CD4-positive, alpha-beta memory T cell (primary cell): ENCODE measurements around the gene SUFU. TPM values are rescaled to one million over a fixed set of nuclear protein-coding genes. Genes with fewer than 3 reads are reported as not detected.
A peak's percentile ranks its signal among the peaks of the same experiment; 100 is the strongest.

Source experiments
- CTCF ChIA-PET: fragments of 350-600 bp; sonication (Branson Sonifier 250); formaldehyde crosslinking; loops from one replicate; lab custom pipeline; 2021; ENCODE audit warnings: inconsistent platforms; ENCODE audit not compliant: partially characterized antibody; lab: Charles Lee
- POLR2A ChIA-PET: fragments of 350-600 bp; sonication (Branson Sonifier 250); formaldehyde crosslinking; loops from one replicate; lab custom pipeline; 2021; ENCODE audit not compliant: partially characterized antibody; lab: Charles Lee
- DNase-seq, 5 donors: peaks; one replicate each; pipeline versions ENCODE4 v3.0.0 to v3.0.0-alpha.2; 2020 to 2022; ENCODE audit warnings: mixed read lengths in 1 of 5
- H3K27ac ChIP-seq: one replicate; pipeline ENCODE4 v1.7.0; 2013; ENCODE audit warnings: low read depth, low read length
- H3K27me3 ChIP-seq: 2 replicates; pipeline ENCODE4 v1.7.0; 2013; ENCODE audit warnings: mild to moderate bottlenecking, low read length, moderate library complexity; ENCODE audit not compliant: insufficient read depth
- H3K36me3 ChIP-seq: 2 replicates; pipeline ENCODE4 v1.7.0; 2013; ENCODE audit warnings: mild to moderate bottlenecking, low read length, moderate library complexity; ENCODE audit not compliant: insufficient read depth
- H3K4me1 ChIP-seq: 2 replicates; pipeline ENCODE4 v1.7.0; 2013; ENCODE audit warnings: mild to moderate bottlenecking, low read length, moderate library complexity; ENCODE audit not compliant: insufficient read depth
- H3K4me3 ChIP-seq, 2 donors: one replicate each; pipeline ENCODE4 v1.7.0; 2013; ENCODE audit warnings: low read length in 2 of 2, mild to moderate bottlenecking in 1 of 2
- H3K9me3 ChIP-seq, 2 donors: one replicate each; pipeline ENCODE4 v1.7.0; 2013; ENCODE audit warnings: low read length in 2 of 2, control low read depth in 1 of 2; ENCODE audit not compliant: control insufficient read depth in 1 of 2
- H3K27ac Mint-ChIP-seq, 7 donors: one replicate each; pipeline ENCODE4 v1.8.0; 2020 to 2021; ENCODE audit warnings: mixed read lengths in 7 of 7, mild to moderate bottlenecking in 6 of 7, inconsistent platforms in 3 of 7, moderate library complexity in 3 of 7
- H3K27me3 Mint-ChIP-seq, 2 donors: one replicate each; pipeline ENCODE4 v1.8.0; 2020 to 2021; ENCODE audit warnings: mixed read lengths in 2 of 2
- H3K36me3 Mint-ChIP-seq, 2 donors: one replicate each; pipeline ENCODE4 v1.8.0; 2020 to 2021; ENCODE audit warnings: mixed read lengths in 2 of 2, inconsistent platforms in 1 of 2, mild to moderate bottlenecking in 1 of 2
- H3K4me1 Mint-ChIP-seq, 4 donors: one replicate each; pipeline ENCODE4 v1.8.0; 2020 to 2021; ENCODE audit warnings: mixed read lengths in 4 of 4, mild to moderate bottlenecking in 1 of 4
- H3K4me3 Mint-ChIP-seq, 8 donors: one replicate each; pipeline ENCODE4 v1.8.0; 2020 to 2021; ENCODE audit warnings: mixed read lengths in 8 of 8, mild to moderate bottlenecking in 7 of 8, moderate library complexity in 6 of 8, inconsistent platforms in 3 of 8
- H3K9me3 Mint-ChIP-seq, 8 donors: one replicate each; pipeline ENCODE4 v1.8.0; 2020 to 2021; ENCODE audit warnings: mixed read lengths in 8 of 8, mild to moderate bottlenecking in 5 of 8, inconsistent platforms in 3 of 8, moderate library complexity in 1 of 8
- intact Hi-C: fragments of 100-400 bp; cut with micrococcal nuclease; formaldehyde crosslinking; loops from one replicate; pipeline ENCODE4 v1.15.1; 2023
- polyA plus RNA-seq, 2 donors: library from polyadenylated mRNA; unstranded; fragments of 300-500 nt; fragmentation: Illumina TruSeq; gene quantifications; one replicate each; pipeline ENCODE4 v1.2.3, GENCODE V29; 2021
- total RNA-seq, 2 experiments: library from RNA; stranded (reverse); gene quantifications; one replicate each; pipeline ENCODE4 v1.2.3, GENCODE V29; 2021

Gene SUFU
- total and polyA plus RNA-seq, 4 experiments from 2014 or later: 2.0 to 22.0 (median 16.5) TPM

- intact Hi-C loops: no loop called here
- peak overlapping the region; percentile 86 to 98 (median 94) for H3K27ac Mint-ChIP-seq
- Histone ChIP-seq H3K27ac (peak overlapping the region; percentile 57), H3K4me1 (peaks cover 66% of the 10 kb centered on the region), H3K4me3 (no peak overlapping the region), H3K9me3 (no peaks in the 10 kb centered on the region), H3K36me3 (no peaks in the 10 kb centered on the region), H3K27me3 (no peaks in the 10 kb centered on the region)
- ChIA-PET POLR2A (interaction anchor here (1.0 to 13.6 kb wide), 6 partner anchors 19 to 62 kb away, joined by 3 to 431 read pairs (median 18); partner anchors contain the start of genes ARL3, SFXN2 and TRIM8), CTCF (interaction anchor here (1.2 to 4.2 kb wide), 7 partner anchors 8 to 41 kb away, joined by 3 to 44 read pairs (median 7); partner anchors contain the start of genes ARL3, SFXN2 and TRIM8)
- H3K9me3 Mint-ChIP-seq: peaks cover 0 to 2% (median 0%) of the 10 kb centered on the region in 8 donors
- H3K36me3 Mint-ChIP-seq: no peaks in the 10 kb centered on the region
- peak overlapping the region; percentile 76 to 93 (median 82) for H3K4me3 Mint-ChIP-seq
- H3K27me3 Mint-ChIP-seq: no peaks in the 10 kb centered on the region
- no peak for DNase-seq
- peaks cover 28 to 76% (median 45%) of the 10 kb centered on the region in 4 donors for H3K4me1 Mint-ChIP-seq
Measured at GRCh38 chr10:102673236-102673818, 169.6 kb downstream of the SUFU start.

GRCh38 chr10:102673819-102674511 is 170.2 kb downstream of the SUFU start:
- Mint-ChIP-seq H3K4me1 (peaks cover 28 to 73% (median 46%) of the 10 kb centered on the region in 4 donors), H3K27ac (peak overlapping the region; percentile 86 to 98 (median 94)), H3K9me3 (peaks cover 0 to 2% (median 0%) of the 10 kb centered on the region in 8 donors), H3K27me3 (no peaks in the 10 kb centered on the region), H3K4me3 (peak overlapping the region; percentile 76 to 93 (median 82)), H3K36me3 (no peaks in the 10 kb centered on the region)
- H3K9me3 ChIP-seq: no peaks in the 10 kb centered on the region
- peak overlapping the region; percentile 49 to 52 for H3K4me3 ChIP-seq
- ChIA-PET CTCF (interaction anchor here (1.2 to 4.2 kb wide), 9 partner anchors 9 to 171 kb away, joined by 3 to 44 read pairs (median 5); partner anchors contain the start of genes ACTR1A, ARL3, SFXN2 and TRIM8), POLR2A (interaction anchor here (0.8 to 13.6 kb wide), 8 partner anchors 20 to 171 kb away, joined by 3 to 431 read pairs (median 4); partner anchors contain the start of genes ACTR1A, ARL3, SFXN2 and TRIM8)
- no peaks in the 10 kb centered on the region for H3K36me3 ChIP-seq
- peaks cover 60% of the 10 kb centered on the region for H3K4me1 ChIP-seq
- peak; percentile 87 to 92 (median 88) for DNase-seq
- no peaks in the 10 kb centered on the region for H3K27me3 ChIP-seq
- peak overlapping the region; percentile 57 for H3K27ac ChIP-seq
- intact Hi-C loops: loop anchor here (1.0 kb wide), 5 partner anchors 13 to 171 kb away; partner anchors contain the start of genes ARL3, SFXN2 and SUFU

GRCh38 chr10:102674566-102674965 is 170.8 kb downstream of the SUFU start:
- peak overlapping the region; percentile 49 to 52 for H3K4me3 ChIP-seq
- H3K36me3 ChIP-seq: no peaks in the 10 kb centered on the region
- CTCF ChIA-PET: interaction anchor here (1.1 to 4.2 kb wide), 10 partner anchors 9 to 172 kb away, joined by 3 to 44 read pairs (median 5); partner anchors contain the start of genes ACTR1A, ARL3, SFXN2 and TRIM8
- Mint-ChIP-seq H3K9me3 (peaks cover 0 to 2% (median 0%) of the 10 kb centered on the region in 8 donors), H3K27ac (peak overlapping the region; percentile 86 to 98 (median 94)), H3K36me3 (no peaks in the 10 kb centered on the region), H3K4me1 (peaks cover 28 to 67% (median 45%) of the 10 kb centered on the region in 4 donors), H3K27me3 (no peaks in the 10 kb centered on the region), H3K4me3 (peak overlapping the region; percentile 76 to 93 (median 82))
- POLR2A ChIA-PET: interaction anchor here (0.8 to 13.6 kb wide), 7 partner anchors 20 to 172 kb away, joined by 3 to 431 read pairs (median 4); partner anchors contain the start of genes ACTR1A, ARL3, SFXN2 and TRIM8
- H3K27me3 ChIP-seq: no peaks in the 10 kb centered on the region
- peak overlapping the region; percentile 57 for H3K27ac ChIP-seq
- intact Hi-C loops: loop anchor here (1.0 kb wide), 5 partner anchors 13 to 171 kb away; partner anchors contain the start of genes ARL3, SFXN2 and SUFU
- no peaks in the 10 kb centered on the region for H3K9me3 ChIP-seq
- DNase-seq: peak in 1 of 5 donors; percentile 49
- peaks cover 54% of the 10 kb centered on the region for H3K4me1 ChIP-seq

DNA sequence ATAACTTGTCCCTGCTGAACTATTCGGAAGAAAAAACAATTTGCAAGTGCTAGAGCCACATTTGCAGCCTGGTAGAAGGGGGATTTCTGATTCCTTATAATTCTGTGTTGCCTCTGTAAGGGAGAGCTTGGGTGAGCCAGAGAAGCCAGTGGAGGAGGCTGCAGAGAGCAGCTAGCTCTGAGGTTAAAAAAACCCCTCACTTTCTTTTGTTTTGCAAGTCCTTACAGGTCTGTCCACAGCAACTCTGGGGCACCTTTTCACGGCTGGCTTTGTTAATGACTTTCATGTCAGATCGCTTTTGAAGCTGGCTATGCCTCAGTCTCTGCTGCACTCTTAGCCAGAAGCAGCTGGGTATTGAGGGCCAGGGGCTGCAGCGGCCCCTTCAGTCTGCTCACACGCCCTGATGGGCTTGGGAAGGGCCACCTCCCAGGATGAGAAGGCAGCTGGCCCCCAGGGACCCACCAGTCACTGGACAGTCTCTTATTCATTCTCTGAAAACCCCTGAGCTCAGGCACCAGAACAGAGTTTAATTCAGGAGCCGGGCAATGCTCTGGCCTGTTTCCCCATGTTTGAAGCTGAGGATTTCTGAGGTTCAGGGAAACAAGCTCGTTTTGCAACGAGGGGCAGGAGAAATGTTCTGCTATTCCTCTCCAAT is 171.4 kb downstream of the SUFU start:
- no peaks in the 10 kb centered on the region for H3K36me3 Mint-ChIP-seq
- ChIA-PET CTCF (interaction anchor here (0.7 to 4.2 kb wide), 12 partner anchors 10 to 173 kb away, joined by 3 to 44 read pairs (median 4); partner anchors contain the start of genes ACTR1A, ARL3, SFXN2 and TRIM8), POLR2A (interaction anchor here (0.7 to 13.6 kb wide), 7 partner anchors 15 to 173 kb away, joined by 3 to 431 read pairs (median 4); partner anchors contain the start of genes ACTR1A, ARL3, SFXN2 and TRIM8)
- H3K27ac Mint-ChIP-seq: peak overlapping the region; percentile 86 to 98 (median 94)
- Histone ChIP-seq H3K27ac (peak overlapping the region; percentile 57), H3K9me3 (no peaks in the 10 kb centered on the region), H3K4me3 (no peak overlapping the region), H3K36me3 (no peaks in the 10 kb centered on the region), H3K4me1 (peaks cover 48% of the 10 kb centered on the region), H3K27me3 (no peaks in the 10 kb centered on the region)
- H3K4me3 Mint-ChIP-seq: peak overlapping the region; percentile 76 to 93 (median 82)
- H3K9me3 Mint-ChIP-seq: peaks cover 0 to 2% (median 0%) of the 10 kb centered on the region in 8 donors
- no peak for DNase-seq
- no peaks in the 10 kb centered on the region for H3K27me3 Mint-ChIP-seq
- peaks cover 28 to 61% (median 43%) of the 10 kb centered on the region in 4 donors for H3K4me1 Mint-ChIP-seq
- intact Hi-C loops: no loop called here

DNA sequence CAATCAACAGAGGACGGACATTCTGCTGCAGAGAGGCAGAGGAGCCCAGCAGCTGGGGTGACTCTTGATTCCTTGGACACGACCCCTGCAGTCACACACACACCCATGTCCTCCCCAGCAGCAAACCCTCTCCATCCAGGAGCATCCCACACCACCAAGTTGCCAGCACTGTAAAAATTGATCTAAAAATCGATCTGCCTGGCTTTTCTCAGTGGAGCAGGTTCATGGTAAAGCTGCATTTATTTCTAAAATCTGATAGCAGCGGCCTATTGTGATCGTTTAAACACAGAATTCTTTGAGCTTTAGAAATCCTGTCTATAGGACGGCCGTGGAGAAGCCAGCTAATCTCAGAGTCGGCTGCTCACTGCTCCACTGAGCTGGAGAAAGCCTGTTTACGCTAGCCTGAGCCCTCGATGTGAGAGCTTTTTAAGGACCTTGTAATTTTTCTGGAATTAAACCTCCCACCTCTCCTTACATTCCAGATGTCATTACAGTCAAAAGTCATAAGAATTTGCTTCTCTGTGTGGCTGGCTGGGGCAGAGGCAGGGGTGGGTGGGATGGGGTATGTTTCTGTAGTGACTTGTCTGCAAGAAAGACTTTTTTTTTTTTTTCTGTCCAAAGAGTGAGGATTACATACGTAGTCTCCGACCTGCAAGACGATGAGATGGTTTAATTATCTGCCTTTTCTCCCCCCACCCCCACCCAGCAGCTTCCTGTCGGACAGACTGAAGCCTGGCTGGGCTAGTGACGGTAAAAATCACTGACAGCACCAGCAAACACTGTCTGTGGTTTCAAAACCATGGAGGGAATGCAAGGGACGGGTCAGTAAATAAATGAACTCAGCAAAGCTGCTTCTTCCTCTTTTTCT is 172.1 kb downstream of the SUFU start:
- no peaks in the 10 kb centered on the region for H3K27me3 Mint-ChIP-seq
- H3K4me3 ChIP-seq: no peak overlapping the region
- H3K4me1 Mint-ChIP-seq: peaks cover 29 to 59% (median 45%) of the 10 kb centered on the region in 4 donors
- no peaks in the 10 kb centered on the region for H3K36me3 Mint-ChIP-seq
- peaks cover 46% of the 10 kb centered on the region for H3K4me1 ChIP-seq
- no peak for DNase-seq
- ChIA-PET CTCF (interaction anchor here (0.7 to 4.2 kb wide), 12 partner anchors 11 to 173 kb away, joined by 3 to 44 read pairs (median 3); partner anchors contain the start of genes ACTR1A, ARL3, SFXN2 and TRIM8), POLR2A (interaction anchor here (0.7 to 13.6 kb wide), 6 partner anchors 14 to 67 kb away, joined by 3 to 431 read pairs (median 18); partner anchors contain the start of genes ARL3, SFXN2 and TRIM8)
- peak overlapping the region; percentile 86 to 98 (median 94) for H3K27ac Mint-ChIP-seq
- intact Hi-C loops: no loop called here
- H3K27ac ChIP-seq: peak overlapping the region; percentile 57
- no peaks in the 10 kb centered on the region for H3K36me3 ChIP-seq
- H3K27me3 ChIP-seq: no peaks in the 10 kb centered on the region
- no peaks in the 10 kb centered on the region for H3K9me3 ChIP-seq
- H3K4me3 Mint-ChIP-seq: peak overlapping the region in 6 of 8 donors; percentile 21 to 92 (median 60)
- peaks cover 0 to 2% (median 0%) of the 10 kb centered on the region in 8 donors for H3K9me3 Mint-ChIP-seq
